ENCODE results near the gene CFB. TPM values are rescaled to one million over a fixed set of nuclear protein-coding genes. Genes with fewer than 3 reads are reported as not detected.
A peak's percentile ranks its signal among the peaks of the same experiment; 100 is the strongest.

Gene CFB
- total and polyA plus RNA-seq, 2 of the 13 experiments (the other 11 are each of a cell fraction or from before 2014, with no cell fraction given): 171 to 513 TPM

DNA sequence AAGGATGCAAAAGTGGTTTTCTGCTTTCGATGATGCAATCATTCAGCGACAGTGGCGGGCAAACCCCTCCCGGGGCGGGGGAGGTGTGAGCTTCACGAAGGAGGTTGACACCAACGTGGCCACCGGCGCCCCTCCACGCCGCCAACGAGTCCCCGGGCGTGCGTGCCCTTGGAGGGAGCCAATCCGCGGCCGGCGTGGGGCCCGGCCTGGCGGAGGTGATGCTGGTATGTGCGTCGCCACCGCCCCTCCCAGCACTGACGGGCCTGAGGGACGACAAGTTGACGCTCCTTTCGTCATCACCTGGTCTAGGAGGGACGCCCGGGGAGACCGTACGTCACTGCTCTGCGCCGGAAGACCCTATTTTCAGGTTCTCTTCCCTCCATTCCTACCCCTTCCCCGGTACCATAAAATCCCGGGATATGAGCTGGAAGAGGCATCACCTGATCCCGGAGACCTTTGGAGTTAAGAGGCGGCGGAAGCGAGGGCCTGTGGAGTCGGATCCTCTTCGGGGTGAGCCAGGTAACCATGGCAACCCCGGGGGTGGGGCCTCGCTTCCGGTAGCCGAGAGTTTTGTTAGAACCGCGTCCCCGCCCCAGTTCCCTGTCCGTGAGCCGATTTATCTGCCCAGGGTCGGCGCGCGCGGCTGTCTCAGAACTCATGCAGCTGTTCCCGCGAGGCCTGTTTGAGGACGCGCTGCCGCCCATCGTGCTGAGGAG lies 26.3 kb downstream of the CFB start, which contains the start of gene DXO (continued):
- TF ChIP-seq, protein P1, sequence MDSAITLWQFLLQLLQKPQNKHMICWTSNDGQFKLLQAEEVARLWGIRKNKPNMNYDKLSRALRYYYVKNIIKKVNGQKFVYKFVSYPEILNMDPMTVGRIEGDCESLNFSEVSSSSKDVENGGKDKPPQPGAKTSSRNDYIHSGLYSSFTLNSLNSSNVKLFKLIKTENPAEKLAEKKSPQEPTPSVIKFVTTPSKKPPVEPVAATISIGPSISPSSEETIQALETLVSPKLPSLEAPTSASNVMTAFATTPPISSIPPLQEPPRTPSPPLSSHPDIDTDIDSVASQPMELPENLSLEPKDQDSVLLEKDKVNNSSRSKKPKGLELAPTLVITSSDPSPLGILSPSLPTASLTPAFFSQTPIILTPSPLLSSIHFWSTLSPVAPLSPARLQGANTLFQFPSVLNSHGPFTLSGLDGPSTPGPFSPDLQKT (CRISPR knock-in tag; IDR thresholded peaks at IDR 0.05; ENCODE audit: borderline replicate concordance): 0 out of 2 replicates have a peak, but pooled peaks have one; percentile 43
- TF ChIP-seq KLF9 (CRISPR knock-in tag; IDR thresholded peaks at IDR 0.05; ENCODE audit: low read depth) (peak; percentile 89), ZFP90 (CRISPR knock-in tag; IDR thresholded peaks at IDR 0.05; ENCODE audit: borderline replicate concordance) (peak; percentile 75; the same call in 1 of the 2 replicates), MXI1 (IDR thresholded peaks at IDR 0.05; ENCODE audit: borderline replicate concordance, low read depth, low read length) (peak; percentile 79; the same call in 1 of the 3 replicates), ZZZ3 (CRISPR knock-in tag; IDR thresholded peaks at IDR 0.05; ENCODE audit: borderline replicate concordance) (peak; percentile 91; the same call in 1 of the 2 replicates), ATM (IDR thresholded peaks at IDR 0.05; ENCODE audit: borderline replicate concordance) (no peak), NRL (CRISPR knock-in tag; IDR thresholded peaks at IDR 0.05; ENCODE audit: borderline replicate concordance) (peak; percentile 86), ZNF550 (CRISPR knock-in tag; IDR thresholded peaks at IDR 0.05; ENCODE audit: borderline replicate concordance) (0 out of 2 replicates have a peak, but pooled peaks have one; percentile 85), TRIM24 (CRISPR knock-in tag; IDR thresholded peaks at IDR 0.05) (no peak), ZNF501 (CRISPR knock-in tag; IDR thresholded peaks at IDR 0.05) (peak; percentile 98), SKI (IDR thresholded peaks at IDR 0.05; ENCODE audit: partially characterized antibody) (peak; percentile 36), ZNF44 (CRISPR knock-in tag; IDR thresholded peaks at IDR 0.05) (peak; percentile 69; the same call in 1 of the 2 replicates), ZNF234 (CRISPR knock-in tag; conservative IDR thresholded peaks at IDR 0.05) (peak; percentile 93), ZNF577 (CRISPR knock-in tag; IDR thresholded peaks at IDR 0.05; ENCODE audit: borderline replicate concordance, low read depth) (0 out of 2 replicates have a peak, but pooled peaks have one; percentile 90), ZNF430 (CRISPR knock-in tag; IDR thresholded peaks at IDR 0.05) (peak; percentile 87), PAF1 (CRISPR knock-in tag; IDR thresholded peaks at IDR 0.05) (no peak), ZNF713 (CRISPR knock-in tag; IDR thresholded peaks at IDR 0.05) (0 out of 2 replicates have a peak, but pooled peaks have one; percentile 72), ZNF136 (CRISPR knock-in tag; IDR thresholded peaks at IDR 0.05; ENCODE audit: low read depth) (no peak; the same call in 1 of the 2 replicates), RELA (CRISPR knock-in tag; IDR thresholded peaks at IDR 0.05) (peak; percentile 13), ZNF30 (CRISPR knock-in tag; IDR thresholded peaks at IDR 0.05) (no peak), PHF20 (CRISPR knock-in tag; IDR thresholded peaks at IDR 0.05) (peak; percentile 97)
- TF ChIP-seq, protein P2, sequence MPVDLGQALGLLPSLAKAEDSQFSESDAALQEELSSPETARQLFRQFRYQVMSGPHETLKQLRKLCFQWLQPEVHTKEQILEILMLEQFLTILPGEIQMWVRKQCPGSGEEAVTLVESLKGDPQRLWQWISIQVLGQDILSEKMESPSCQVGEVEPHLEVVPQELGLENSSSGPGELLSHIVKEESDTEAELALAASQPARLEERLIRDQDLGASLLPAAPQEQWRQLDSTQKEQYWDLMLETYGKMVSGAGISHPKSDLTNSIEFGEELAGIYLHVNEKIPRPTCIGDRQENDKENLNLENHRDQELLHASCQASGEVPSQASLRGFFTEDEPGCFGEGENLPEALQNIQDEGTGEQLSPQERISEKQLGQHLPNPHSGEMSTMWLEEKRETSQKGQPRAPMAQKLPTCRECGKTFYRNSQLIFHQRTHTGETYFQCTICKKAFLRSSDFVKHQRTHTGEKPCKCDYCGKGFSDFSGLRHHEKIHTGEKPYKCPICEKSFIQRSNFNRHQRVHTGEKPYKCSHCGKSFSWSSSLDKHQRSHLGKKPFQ (CRISPR knock-in tag; IDR thresholded peaks at IDR 0.05; ENCODE audit: insufficient replicate concordance): peak; percentile 42
- TF ChIP-seq, protein P3, sequence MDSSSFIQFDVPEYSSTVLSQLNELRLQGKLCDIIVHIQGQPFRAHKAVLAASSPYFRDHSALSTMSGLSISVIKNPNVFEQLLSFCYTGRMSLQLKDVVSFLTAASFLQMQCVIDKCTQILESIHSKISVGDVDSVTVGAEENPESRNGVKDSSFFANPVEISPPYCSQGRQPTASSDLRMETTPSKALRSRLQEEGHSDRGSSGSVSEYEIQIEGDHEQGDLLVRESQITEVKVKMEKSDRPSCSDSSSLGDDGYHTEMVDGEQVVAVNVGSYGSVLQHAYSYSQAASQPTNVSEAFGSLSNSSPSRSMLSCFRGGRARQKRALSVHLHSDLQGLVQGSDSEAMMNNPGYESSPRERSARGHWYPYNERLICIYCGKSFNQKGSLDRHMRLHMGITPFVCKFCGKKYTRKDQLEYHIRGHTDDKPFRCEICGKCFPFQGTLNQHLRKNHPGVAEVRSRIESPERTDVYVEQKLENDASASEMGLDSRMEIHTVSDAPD (CRISPR knock-in tag; IDR thresholded peaks at IDR 0.05): peak; percentile 62; the same call in 1 of the 2 replicates
- TF ChIP-seq, protein P4, sequence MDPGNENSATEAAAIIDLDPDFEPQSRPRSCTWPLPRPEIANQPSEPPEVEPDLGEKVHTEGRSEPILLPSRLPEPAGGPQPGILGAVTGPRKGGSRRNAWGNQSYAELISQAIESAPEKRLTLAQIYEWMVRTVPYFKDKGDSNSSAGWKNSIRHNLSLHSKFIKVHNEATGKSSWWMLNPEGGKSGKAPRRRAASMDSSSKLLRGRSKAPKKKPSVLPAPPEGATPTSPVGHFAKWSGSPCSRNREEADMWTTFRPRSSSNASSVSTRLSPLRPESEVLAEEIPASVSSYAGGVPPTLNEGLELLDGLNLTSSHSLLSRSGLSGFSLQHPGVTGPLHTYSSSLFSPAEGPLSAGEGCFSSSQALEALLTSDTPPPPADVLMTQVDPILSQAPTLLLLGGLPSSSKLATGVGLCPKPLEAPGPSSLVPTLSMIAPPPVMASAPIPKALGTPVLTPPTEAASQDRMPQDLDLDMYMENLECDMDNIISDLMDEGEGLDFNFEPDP (CRISPR knock-in tag; conservative IDR thresholded peaks at IDR 0.05): no peak; the same call in 1 of the 2 replicates
